Measurements from ENCODE around the gene CCDC69.

GRCh38 chr5:151240924-151241635 lies 17.2 kb upstream of the CCDC69 start:
- TF ChIP-seq CTCF (IDR thresholded peaks at IDR 0.05) (no peak), EZH2phosphoT487 (IDR thresholded peaks at IDR 0.05) (no peak), EZH2 (IDR thresholded peaks at IDR 0.05) (no peak)

Measured in neural progenitor cell (in vitro differentiated cells).